Fibroblast of lung (primary cell): ENCODE results near the gene ADAMTS10. TPM values are rescaled to one million over a fixed set of nuclear protein-coding genes. Genes with fewer than 3 reads are reported as not detected.

ENCODE experiments used
- DNase-seq, 2 donors: peaks; one replicate each; pipeline versions ENCODE4 v3.0.0 to v3.0.0-alpha.2; 2010; ENCODE audit warnings: low read depth in 2 of 2
- H2AFZ ChIP-seq: 2 replicates; pipeline ENCODE4 v1.5.1; 2012; ENCODE audit warnings: low read length, control low read depth, inconsistent platforms
- H3K27ac ChIP-seq: 2 replicates; pipeline ENCODE4 v1.5.1; 2011; ENCODE audit warnings: low read length, control low read depth; ENCODE audit not compliant: insufficient read depth
- H3K27me3 ChIP-seq: 2 replicates; pipeline ENCODE4 v1.5.1; 2011; ENCODE audit warnings: mild to moderate bottlenecking, low read length; ENCODE audit not compliant: control insufficient read depth, insufficient read depth
- H3K36me3 ChIP-seq: 2 replicates; pipeline ENCODE4 v1.5.1; 2011; ENCODE audit warnings: low read length; ENCODE audit not compliant: control insufficient read depth, insufficient read depth
- H3K4me1 ChIP-seq: 2 replicates; pipeline ENCODE4 v1.5.1; 2011; ENCODE audit warnings: low read length; ENCODE audit not compliant: control insufficient read depth, insufficient read depth; ENCODE audit errors: extremely low read depth
- H3K4me2 ChIP-seq: 2 replicates; pipeline ENCODE4 v1.5.1; 2011; ENCODE audit warnings: low read length, control low read depth; ENCODE audit not compliant: insufficient read depth; ENCODE audit errors: extremely low read depth
- H3K4me3 ChIP-seq, 4 experiments: fragments of 200-600 bp in 1 of 4; sonication (generic) in 1 of 4; replicated peaks in 1 of 4; 2 replicates each; pipeline ENCODE4 v1.5.1; 2011 to 2016; ENCODE audit warnings: low read length in 4 of 4, low read depth in 3 of 4, mild to moderate bottlenecking in 3 of 4, control low read depth in 2 of 4, inconsistent platforms in 1 of 4, mixed read lengths in 1 of 4; ENCODE audit not compliant: insufficient read depth in 1 of 4; ENCODE audit errors: control extremely low read depth in 1 of 4
- H3K79me2 ChIP-seq: 2 replicates; pipeline ENCODE4 v1.5.1; 2012; ENCODE audit warnings: mild to moderate bottlenecking, low read length, inconsistent platforms; ENCODE audit not compliant: control insufficient read depth, insufficient read depth
- H3K9ac ChIP-seq: 2 replicates; pipeline ENCODE4 v1.5.1; 2011; ENCODE audit warnings: mild to moderate bottlenecking, low read length, control low read depth; ENCODE audit not compliant: insufficient read depth
- H3K9me3 ChIP-seq: 2 replicates; pipeline ENCODE4 v1.5.1; 2012; ENCODE audit warnings: low read depth, low read length; ENCODE audit not compliant: control insufficient read depth, insufficient read depth
- H4K20me1 ChIP-seq: 2 replicates; pipeline ENCODE4 v1.5.1; 2011; ENCODE audit warnings: low read length; ENCODE audit not compliant: control insufficient read depth, insufficient read depth; ENCODE audit errors: extremely low read depth
- EZH2 ChIP-seq: IDR thresholded peaks from 2 replicates; pipeline ENCODE4 v1.5.1; 2012; ENCODE audit warnings: low read length, control low read depth, mild to moderate bottlenecking; ENCODE audit errors: missing control alignments
- polyA minus RNA-seq: library from RNA; depleted of rRNA, polyadenylated mRNA; stranded (reverse); fragments of >200 nt; gene quantifications from 2 replicates; pipeline ENCODE4 v1.2.3, GENCODE V29; 2011; ENCODE audit warnings: low replicate concordance
- polyA plus RNA-seq, 2 donors: library from polyadenylated mRNA; depleted of rRNA in 1 of 2; stranded (reverse) in 1 of 2; unstranded in 1 of 2; fragments of >200 nt; gene quantifications; 2 replicates each; pipeline ENCODE4 v1.2.1, GENCODE V29; 2011 to 2012; ENCODE audit warnings: missing spikeins in 1 of 2
- total RNA-seq: library from RNA; depleted of rRNA; stranded (reverse); fragments of >200 nt; gene quantifications from 2 replicates; pipeline ENCODE4 v1.2.1, GENCODE V29; 2014
- TF ChIP-seq, protein P1 (sequence below), 2 donors: IDR thresholded peaks in 1 of 2; conservative IDR thresholded peaks in 1 of 2; 1 replicate in 1 of 2; 2 replicates in 1 of 2; pipeline ENCODE4 v1.5.1; 2011 to 2012; ENCODE audit warnings: low read length in 2 of 2, control low read depth in 1 of 2, inconsistent platforms in 1 of 2, low read depth in 1 of 2, mild to moderate bottlenecking in 1 of 2

The ADAMTS10 gene
- total RNA-seq, result 11.2 and 13.1 TPM in 2 replicates
- polyA plus RNA-seq, result 0.81 and 2.0 TPM in 2 replicates
- polyA plus RNA-seq (2012), result 0.97 and 3.3 TPM in 2 replicates
- 3.6 and 15.7 TPM in 2 replicates for polyA minus RNA-seq

DNA sequence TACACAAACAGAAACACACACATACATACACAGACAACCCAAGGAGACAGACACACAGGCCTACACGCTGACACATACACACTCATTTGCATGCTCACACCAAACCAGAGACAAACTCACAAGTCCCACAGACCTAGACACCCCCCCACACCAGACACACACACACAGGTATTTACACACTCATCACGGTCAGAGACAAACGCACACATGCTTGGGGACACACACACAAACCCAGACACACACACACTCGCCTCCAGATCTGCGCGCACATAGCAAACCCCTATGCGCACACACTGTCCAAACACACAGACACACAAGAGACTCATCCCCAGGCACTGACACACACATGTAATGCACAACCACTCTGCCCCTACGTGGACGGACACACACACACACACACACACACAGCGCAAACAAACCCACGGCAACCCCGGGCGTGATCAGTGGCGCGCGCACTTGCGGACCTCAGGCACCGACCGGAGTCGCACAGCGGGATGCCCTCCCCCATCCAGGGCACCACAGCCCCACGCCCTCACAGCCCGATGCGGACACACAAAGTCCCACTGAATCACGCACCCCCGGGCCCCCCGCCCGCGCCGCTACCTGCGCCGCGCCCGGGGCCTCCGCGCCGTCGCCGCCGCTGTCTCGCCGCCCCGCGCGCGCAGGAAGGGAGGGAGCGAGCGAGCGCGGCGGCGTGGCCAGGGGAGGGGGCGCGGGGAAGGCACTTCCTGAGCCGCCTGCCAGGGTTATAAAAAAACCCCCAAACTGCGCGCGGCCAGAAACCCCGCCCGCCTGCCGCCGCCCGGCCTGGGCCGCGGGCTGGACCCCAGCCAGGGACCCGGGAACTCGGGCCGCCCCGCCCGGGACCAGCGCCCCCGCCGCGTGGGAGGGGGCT lies at the start of gene ADAMTS10:
TSS of gene ADAMTS10 (minus strand) at position 675 of the 895 bp plus-strand sequence. CDS start 5,005 bp downstream, outside the sequence.
- peak within 1 kb of the TSS; percentile 90 for H3K4me2 ChIP-seq
- DNase-seq, result peak; percentile 44 to 63
- H2AFZ ChIP-seq, result peak within 1 kb of the TSS; percentile 88
- H3K27me3 ChIP-seq, result no peaks in the 10 kb centered on the region
- H3K9ac ChIP-seq, result peak within 1 kb of the TSS; percentile 70
- TF ChIP-seq EZH2, result no peak
- TF ChIP-seq, protein P1, sequence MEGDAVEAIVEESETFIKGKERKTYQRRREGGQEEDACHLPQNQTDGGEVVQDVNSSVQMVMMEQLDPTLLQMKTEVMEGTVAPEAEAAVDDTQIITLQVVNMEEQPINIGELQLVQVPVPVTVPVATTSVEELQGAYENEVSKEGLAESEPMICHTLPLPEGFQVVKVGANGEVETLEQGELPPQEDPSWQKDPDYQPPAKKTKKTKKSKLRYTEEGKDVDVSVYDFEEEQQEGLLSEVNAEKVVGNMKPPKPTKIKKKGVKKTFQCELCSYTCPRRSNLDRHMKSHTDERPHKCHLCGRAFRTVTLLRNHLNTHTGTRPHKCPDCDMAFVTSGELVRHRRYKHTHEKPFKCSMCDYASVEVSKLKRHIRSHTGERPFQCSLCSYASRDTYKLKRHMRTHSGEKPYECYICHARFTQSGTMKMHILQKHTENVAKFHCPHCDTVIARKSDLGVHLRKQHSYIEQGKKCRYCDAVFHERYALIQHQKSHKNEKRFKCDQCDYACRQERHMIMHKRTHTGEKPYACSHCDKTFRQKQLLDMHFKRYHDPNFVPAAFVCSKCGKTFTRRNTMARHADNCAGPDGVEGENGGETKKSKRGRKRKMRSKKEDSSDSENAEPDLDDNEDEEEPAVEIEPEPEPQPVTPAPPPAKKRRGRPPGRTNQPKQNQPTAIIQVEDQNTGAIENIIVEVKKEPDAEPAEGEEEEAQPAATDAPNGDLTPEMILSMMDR (conservative IDR thresholded peaks at IDR 0.05 in 1 of 2, IDR thresholded peaks at IDR 0.05 in 1 of 2; ENCODE audit: low read depth in 1 of 2, low read length in 2 of 2), result no peak
- H3K9me3 ChIP-seq, result no peaks in the 10 kb centered on the region
- peak within 1 kb of the TSS; percentile 9 for H3K27ac ChIP-seq
- no peaks in the 10 kb centered on the region for H4K20me1 ChIP-seq
- peak within 1 kb of the TSS; percentile 39 to 84 (median 62) for H3K4me3 ChIP-seq
- no peaks in the 10 kb centered on the region for H3K36me3 ChIP-seq
- no peaks in the 10 kb centered on the region for H3K79me2 ChIP-seq
- peaks cover 7% of the 10 kb centered on the region for H3K4me1 ChIP-seq

DNA sequence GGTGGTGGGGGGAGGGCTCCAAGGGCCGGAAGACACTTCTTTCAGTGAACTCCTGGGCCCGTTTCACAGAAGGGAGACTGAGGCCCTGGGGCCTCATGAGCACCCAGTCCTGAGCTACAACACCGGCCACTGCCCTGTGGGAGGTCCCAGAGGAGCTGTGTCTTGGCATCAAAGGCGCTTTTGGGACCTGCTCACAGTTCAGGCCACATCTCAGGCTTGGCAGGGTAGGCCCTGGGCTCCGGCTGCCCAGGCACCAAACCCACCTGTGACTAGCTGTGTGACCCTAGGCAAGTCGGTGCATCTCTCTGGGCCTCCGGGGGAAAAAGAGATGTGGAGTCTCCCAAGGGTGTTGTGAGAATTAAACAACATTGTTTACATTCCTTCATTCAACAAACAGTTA lies 49.4 kb upstream of the ADAMTS10 start:
- H3K4me3 ChIP-seq, result no peak overlapping the region
- no peaks in the 10 kb centered on the region for H3K9me3 ChIP-seq
- H3K4me2 ChIP-seq, result no peak overlapping the region
- H3K36me3 ChIP-seq, result no peaks in the 10 kb centered on the region
- no peak overlapping the region for H3K9ac ChIP-seq
- H3K79me2 ChIP-seq, result no peaks in the 10 kb centered on the region
- H3K27me3 ChIP-seq, result no peaks in the 10 kb centered on the region
- no peak overlapping the region for H2AFZ ChIP-seq
- no peaks in the 10 kb centered on the region for H4K20me1 ChIP-seq
- H3K27ac ChIP-seq, result no peak overlapping the region
- TF ChIP-seq EZH2, result no peak
- TF ChIP-seq, protein P1 (conservative IDR thresholded peaks at IDR 0.05 in 1 of 2, IDR thresholded peaks at IDR 0.05 in 1 of 2; ENCODE audit: low read depth in 1 of 2, low read length in 2 of 2), result no peak
- H3K4me1 ChIP-seq, result no peaks in the 10 kb centered on the region
- DNase-seq, result no peak

DNA sequence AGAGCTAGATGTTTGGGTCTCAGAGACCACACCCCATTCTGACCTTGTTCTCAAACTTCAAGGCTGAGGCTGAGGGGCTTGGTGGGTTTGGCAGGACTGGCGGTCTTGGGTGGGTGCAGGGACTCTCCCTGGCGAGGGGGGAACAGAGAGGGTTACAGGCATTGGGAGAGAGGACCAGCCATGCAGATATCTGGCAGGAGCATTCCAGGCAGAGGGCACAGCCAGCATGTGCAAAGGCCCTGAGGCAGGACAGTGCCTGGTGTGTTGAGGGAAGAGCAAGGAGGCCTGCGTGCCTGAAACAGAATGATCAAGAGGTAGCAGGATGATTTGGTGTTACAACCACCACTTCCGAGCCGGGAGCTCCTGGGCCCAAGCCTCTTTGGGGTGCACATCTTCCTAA lies 47.4 kb upstream of the ADAMTS10 start:
- TF ChIP-seq, protein P1 (conservative IDR thresholded peaks at IDR 0.05 in 1 of 2, IDR thresholded peaks at IDR 0.05 in 1 of 2; ENCODE audit: low read depth in 1 of 2, low read length in 2 of 2), result no peak
- no peak for TF ChIP-seq EZH2
- Histone ChIP-seq H3K79me2 (no peaks in the 10 kb centered on the region), H3K4me2 (no peak overlapping the region), H4K20me1 (no peaks in the 10 kb centered on the region), H3K27ac (no peak overlapping the region), H3K4me3 (no peak overlapping the region), H3K4me1 (no peaks in the 10 kb centered on the region), H3K27me3 (no peaks in the 10 kb centered on the region), H3K9me3 (no peaks in the 10 kb centered on the region), H2AFZ (no peak overlapping the region), H3K9ac (no peak overlapping the region), H3K36me3 (no peaks in the 10 kb centered on the region)
- no peak for DNase-seq
